B cell (primary cell): Measurements from ENCODE around the gene MCM3AP. TPM values are rescaled to one million over a fixed set of nuclear protein-coding genes. Genes with fewer than 3 reads are reported as not detected.

Experiments used
- ATAC-seq: fragments of 200-7000 bp; cut with Tn5 transposase; one replicate; pipeline ENCODE4 v1.10.0; 2021; ENCODE audit warnings: low read depth, mild to moderate bottlenecking, moderate number of reproducible peaks, moderate library complexity
- CTCF ChIA-PET: fragments of 350-600 bp; sonication (Branson Sonifier 250); formaldehyde crosslinking; loops from one replicate; lab custom pipeline; 2021; ENCODE audit warnings: antibody characterized with exemption, inconsistent platforms; lab: Charles Lee
- POLR2A ChIA-PET: fragments of 350-600 bp; sonication (Branson Sonifier 250); formaldehyde crosslinking; loops from one replicate; lab custom pipeline; 2021; ENCODE audit warnings: antibody characterized with exemption; lab: Charles Lee
- DNase-seq: peaks from one replicate; pipeline ENCODE4 v3.0.0; 2013
- H2AFZ ChIP-seq: 2 replicates; pipeline ENCODE4 v1.6.1; 2012; ENCODE audit warnings: mild to moderate bottlenecking, low read depth, low read length; ENCODE audit not compliant: insufficient read depth, poor library complexity, severe bottlenecking
- H3K27ac ChIP-seq, 2 donors: 1 replicate in 1 of 2; 2 replicates in 1 of 2; pipeline ENCODE4 v1.5.1; 2012 to 2013; ENCODE audit warnings: low read length in 2 of 2, mild to moderate bottlenecking in 2 of 2, moderate library complexity in 1 of 2
- H3K27me3 ChIP-seq, 4 experiments: fragments of 200-600 bp in 1 of 4; sonication (generic) in 1 of 4; replicated peaks in 1 of 4; 1 replicate in 2 of 4; 2 replicates in 2 of 4; pipeline versions ENCODE4 v1.6.1 to v1.7.0; 2013 to 2016; ENCODE audit warnings: low read length in 3 of 4, mild to moderate bottlenecking in 2 of 4, mixed read lengths in 1 of 4, moderate library complexity in 1 of 4; ENCODE audit not compliant: insufficient read depth in 4 of 4, control insufficient read depth in 3 of 4; ENCODE audit errors: control extremely low read depth in 1 of 4
- H3K36me3 ChIP-seq, 2 experiments: replicated peaks in 1 of 2; 1 replicate in 1 of 2; 2 replicates in 1 of 2; pipeline versions ENCODE4 v1.6.1 to v1.7.1; 2013; ENCODE audit warnings: low read length in 1 of 2; ENCODE audit not compliant: insufficient read depth in 2 of 2, control insufficient read depth in 1 of 2; ENCODE audit errors: control extremely low read depth in 1 of 2, extremely low read depth in 1 of 2
- H3K4me1 ChIP-seq, 2 donors: fragments of 200-600 bp in 1 of 2; sonication (generic) in 1 of 2; 1 replicate in 1 of 2; 2 replicates in 1 of 2; pipeline versions ENCODE4 v1.5.1 to v1.6.1; 2013 to 2017; ENCODE audit warnings: low read length in 2 of 2; ENCODE audit not compliant: control insufficient read depth in 2 of 2, insufficient read depth in 2 of 2
- H3K4me2 ChIP-seq: replicated peaks from 2 replicates; pipeline ENCODE3; 2012; ENCODE audit warnings: mild to moderate bottlenecking, low read depth, low read length; ENCODE audit not compliant: poor library complexity, severe bottlenecking
- H3K4me3 ChIP-seq, 5 experiments: fragments of 200-600 bp in 1 of 5; sonication (generic) in 1 of 5; 1 replicate in 3 of 5; 2 replicates in 2 of 5; pipeline versions ENCODE4 v1.5.1 to v1.7.0; 2011 to 2016; ENCODE audit warnings: low read length in 4 of 5, mild to moderate bottlenecking in 4 of 5, low read depth in 2 of 5, control low read depth in 1 of 5, moderate library complexity in 1 of 5; ENCODE audit not compliant: insufficient read depth in 1 of 5; ENCODE audit errors: control extremely low read depth in 1 of 5, extremely low read depth in 1 of 5
- H3K79me2 ChIP-seq: fragments of 200-600 bp; sonication (generic); one replicate; pipeline ENCODE4 v1.6.0; 2016; ENCODE audit warnings: low read length; ENCODE audit not compliant: control insufficient read depth, insufficient read depth
- H3K9ac ChIP-seq: fragments of 200-600 bp; sonication (generic); 2 replicates; pipeline ENCODE4 v1.6.1; 2017; ENCODE audit warnings: mild to moderate bottlenecking, low read length, moderate library complexity
- H3K9me3 ChIP-seq, 3 donors: one replicate each; pipeline versions ENCODE4 v1.6.1 to v1.7.1; 2013; ENCODE audit warnings: low read length in 2 of 3; ENCODE audit not compliant: control insufficient read depth in 2 of 3, insufficient read depth in 1 of 3; ENCODE audit errors: control extremely low read depth in 1 of 3
- H4K20me1 ChIP-seq: 2 replicates; pipeline ENCODE4 v1.6.0; 2012; ENCODE audit warnings: mild to moderate bottlenecking, low read length; ENCODE audit not compliant: insufficient read depth, control insufficient read depth, poor library complexity, severe bottlenecking
- H3K27ac Mint-ChIP-seq: one replicate; pipeline ENCODE4 v1.8.0; 2021; ENCODE audit warnings: mixed read lengths
- H3K27me3 Mint-ChIP-seq: one replicate; pipeline ENCODE4 v1.8.0; 2021; ENCODE audit warnings: mixed read lengths
- H3K4me1 Mint-ChIP-seq: one replicate; pipeline ENCODE4 v1.8.0; 2021; ENCODE audit warnings: mixed read lengths
- H3K4me3 Mint-ChIP-seq: one replicate; pipeline ENCODE4 v1.8.0; 2021; ENCODE audit warnings: mixed read lengths
- H3K9me3 Mint-ChIP-seq: one replicate; pipeline ENCODE4 v1.8.0; 2022; ENCODE audit warnings: mixed read lengths; ENCODE audit not compliant: insufficient read depth
- CTCF ChIP-seq: fragments of 200-600 bp; IDR thresholded peaks from one replicate; pipeline ENCODE4 v1.8.0; 2022; ENCODE audit warnings: antibody characterized with exemption, mild to moderate bottlenecking
- EZH2 ChIP-seq: IDR thresholded peaks from 2 replicates; pipeline ENCODE4 v1.6.1; 2012; ENCODE audit warnings: borderline replicate concordance, low read depth, mild to moderate bottlenecking, moderate library complexity, low read length; ENCODE audit not compliant: insufficient read depth, poor library complexity, severe bottlenecking
- WGBS: methylation state at CpG from one replicate; pipeline ENCODE4 v1.1.5; 2013; ENCODE audit warnings: missing lambda C conversion rate; ENCODE audit not compliant: insufficient coverage; 5-methylcytosine and 5-hydroxymethylcytosine counted together
- intact Hi-C: fragments of 100-400 bp; cut with micrococcal nuclease; formaldehyde crosslinking; loops from one replicate; pipeline ENCODE4 v1.10.0; 2022
- polyA plus RNA-seq: library from polyadenylated mRNA; depleted of rRNA; stranded (reverse); fragments of >200 nt; gene quantifications from 2 replicates; pipeline ENCODE4 v1.2.3, GENCODE V29; 2012
- total RNA-seq, 2 donors: library from RNA; stranded (reverse); fragments of 120-200 nt in 1 of 2; gene quantifications; 1 replicate in 1 of 2; 2 replicates in 1 of 2; pipeline versions ENCODE4 v1.2.3 to v1.2.4, GENCODE V29; 2013 to 2022

Gene MCM3AP
- total and polyA plus RNA-seq, 2 donors (not counting 1 experiment from before 2014, with no cell fraction given), result 61.7 to 180 TPM

- intact Hi-C loops, result no loop called here
- WGBS, result 100% methylated on average over 2 of the region's 2 CpGs
- Histone ChIP-seq H3K9me3 (no peaks in the 10 kb centered on the region), H2AFZ (no peak overlapping the region), H3K9ac (no peak overlapping the region), H3K4me2 (no peak overlapping the region), H3K36me3 (peaks cover 3 to 5% of the 10 kb centered on the region in 2 experiments), H3K4me3 (no peak overlapping the region), H3K4me1 (no peaks in the 10 kb centered on the region), H4K20me1 (no peaks in the 10 kb centered on the region), H3K27ac (no peak overlapping the region), H3K79me2 (no peaks in the 10 kb centered on the region), H3K27me3 (no peaks in the 10 kb centered on the region)
- no peak overlapping the region for H3K4me3 Mint-ChIP-seq
- H3K4me1 Mint-ChIP-seq, result no peaks in the 10 kb centered on the region
- TF ChIP-seq CTCF (no peak), EZH2 (no peak)
- no peaks in the 10 kb centered on the region for H3K27me3 Mint-ChIP-seq
- ATAC-seq (no peak), DNase-seq (no peak)
- POLR2A ChIA-PET, result no interaction called here
- H3K27ac Mint-ChIP-seq, result no peak overlapping the region
- CTCF ChIA-PET, result interaction anchor here (0.5 kb wide), 1 partner anchor 30 kb away, joined by 3 read pairs; no protein-coding TSS in a partner anchor
- H3K9me3 Mint-ChIP-seq, result no peaks in the 10 kb centered on the region
Observed at GRCh38 chr21:46308431-46308830, 23.0 kb upstream of the MCM3AP start.

GRCh38 chr21:46307625-46308024 lies 22.2 kb upstream of the MCM3AP start:
- Mint-ChIP-seq H3K9me3 (no peaks in the 10 kb centered on the region), H3K4me3 (no peak overlapping the region), H3K4me1 (no peaks in the 10 kb centered on the region), H3K27me3 (no peaks in the 10 kb centered on the region), H3K27ac (no peak overlapping the region)
- DNase-seq (no peak), ATAC-seq (no peak)
- intact Hi-C loops, result no loop called here
- H3K4me3 ChIP-seq, result no peak overlapping the region
- no peaks in the 10 kb centered on the region for H3K79me2 ChIP-seq
- H3K4me2 ChIP-seq, result no peak overlapping the region
- no peaks in the 10 kb centered on the region for H4K20me1 ChIP-seq
- H3K9ac ChIP-seq, result no peak overlapping the region
- ChIA-PET CTCF (no interaction called here), POLR2A (no interaction called here)
- no peak overlapping the region for H3K27ac ChIP-seq
- no peaks in the 10 kb centered on the region for H3K9me3 ChIP-seq
- H3K27me3 ChIP-seq, result no peaks in the 10 kb centered on the region
- no peak overlapping the region for H2AFZ ChIP-seq
- no peaks in the 10 kb centered on the region for H3K4me1 ChIP-seq
- WGBS, result 83% methylated on average over 1 of the region's 2 CpGs
- TF ChIP-seq EZH2, result no peak
- TF ChIP-seq CTCF, result no peak
- peaks cover 3 to 5% of the 10 kb centered on the region in 2 experiments for H3K36me3 ChIP-seq
